ENCODE data around the gene KCTD5. TPM values are rescaled to one million over a fixed set of nuclear protein-coding genes. Genes with fewer than 3 reads are reported as not detected.

Gene KCTD5
- total and polyA plus RNA-seq, 9 of the 15 experiments (the other 6 are each of a cell fraction or from before 2014, with no cell fraction given) = 0.73 to 58.3 (median 32.3) TPM

GRCh38 chr16:2673066-2673999, 9.0 kb upstream of the KCTD5 start (continued):
- TF ChIP-seq E2F8 (IDR thresholded peaks at IDR 0.05; ENCODE audit: low read depth, partially characterized antibody) (no peak), FOSL1 (tag; conservative IDR thresholded peaks at IDR 0.05) (0 out of 2 replicates have a peak, but pooled peaks have one; percentile 30), ZC3H8 (IDR thresholded peaks at IDR 0.05) (no peak), ZNF316 (IDR thresholded peaks at IDR 0.05) (no peak), RBBP5 (IDR thresholded peaks at IDR 0.05; ENCODE audit: borderline replicate concordance, insufficient read depth, low read length, poor library complexity, severe bottlenecking) (peak; percentile 73), PKNOX1 (IDR thresholded peaks at IDR 0.05) (peak; percentile 79), NCOA1 (IDR thresholded peaks at IDR 0.05; ENCODE audit: low read depth) (no peak), NR3C1 (CRISPR knock-in tag; IDR thresholded peaks at IDR 0.05) (no peak), RAD51 (IDR thresholded peaks at IDR 0.05; ENCODE audit: borderline replicate concordance, low read depth) (no peak), GABPB1 (CRISPR knock-in tag; IDR thresholded peaks at IDR 0.05) (peak; percentile 83), TCFL5 (CRISPR knock-in tag; conservative IDR thresholded peaks at IDR 0.05) (no peak), LEF1 (IDR thresholded peaks at IDR 0.05) (no peak), HCFC1 (IDR thresholded peaks at IDR 0.05; ENCODE audit: low read depth, low read length) (peak; percentile 65), SLC30A9 (CRISPR knock-in tag; IDR thresholded peaks at IDR 0.05) (no peak), ZNF57 (CRISPR knock-in tag; IDR thresholded peaks at IDR 0.05) (no peak), NFYB (IDR thresholded peaks at IDR 0.05; ENCODE audit: extremely low read depth, insufficient read length) (peak; percentile 11), TFAP4 (CRISPR knock-in tag; IDR thresholded peaks at IDR 0.05; ENCODE audit: borderline replicate concordance) (peak; percentile 65; the same call in 1 of the 2 replicates), ATF4 (CRISPR knock-in tag; IDR thresholded peaks at IDR 0.05) (no peak), DLX4 (CRISPR knock-in tag; IDR thresholded peaks at IDR 0.05) (no peak), SRSF9 (IDR thresholded peaks at IDR 0.05; ENCODE audit: borderline replicate concordance, low read depth, low read length) (no peak), ELF4 (CRISPR knock-in tag; IDR thresholded peaks at IDR 0.05) (peak; percentile 20; the same call in 1 of the 2 replicates), CREB1 (IDR thresholded peaks at IDR 0.05) (peak; percentile 80), CREB1 (CRISPR knock-in tag; IDR thresholded peaks at IDR 0.05) (peak; percentile 70; the same call in 1 of the 2 replicates)
